ENCODE data around the gene INHA.

INHA gene

DNA sequence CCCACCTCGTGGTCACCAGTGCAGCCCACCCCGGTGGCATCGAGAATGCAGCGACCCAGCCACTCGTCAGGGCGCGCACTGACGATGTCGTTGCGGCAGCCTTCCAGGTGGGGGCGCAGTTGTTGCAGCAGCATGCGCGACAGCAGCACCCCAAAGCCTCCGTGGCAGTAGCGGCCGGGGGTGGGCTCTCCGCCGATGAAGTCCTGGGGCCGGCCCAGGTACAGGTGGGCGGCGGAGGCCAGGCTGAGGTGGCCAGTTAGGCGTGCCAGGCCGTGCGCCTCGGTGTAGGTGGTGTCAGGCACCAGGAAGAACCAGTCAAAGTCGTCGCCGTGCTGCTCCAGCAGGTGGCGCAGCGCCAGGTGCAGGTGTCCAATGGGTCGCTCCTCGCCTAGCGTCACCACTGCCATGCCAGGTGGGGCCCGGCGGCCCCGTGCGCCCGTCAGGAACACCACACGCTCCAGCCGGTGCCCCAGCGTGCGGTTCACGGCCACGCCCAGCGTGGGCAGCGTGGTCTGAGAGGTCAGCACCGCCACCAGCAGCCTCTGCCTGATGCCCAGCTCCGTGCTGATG lies 30.4 kb upstream of the INHA start:
- peak; percentile 77 to 83 for DNase-seq

DNA sequence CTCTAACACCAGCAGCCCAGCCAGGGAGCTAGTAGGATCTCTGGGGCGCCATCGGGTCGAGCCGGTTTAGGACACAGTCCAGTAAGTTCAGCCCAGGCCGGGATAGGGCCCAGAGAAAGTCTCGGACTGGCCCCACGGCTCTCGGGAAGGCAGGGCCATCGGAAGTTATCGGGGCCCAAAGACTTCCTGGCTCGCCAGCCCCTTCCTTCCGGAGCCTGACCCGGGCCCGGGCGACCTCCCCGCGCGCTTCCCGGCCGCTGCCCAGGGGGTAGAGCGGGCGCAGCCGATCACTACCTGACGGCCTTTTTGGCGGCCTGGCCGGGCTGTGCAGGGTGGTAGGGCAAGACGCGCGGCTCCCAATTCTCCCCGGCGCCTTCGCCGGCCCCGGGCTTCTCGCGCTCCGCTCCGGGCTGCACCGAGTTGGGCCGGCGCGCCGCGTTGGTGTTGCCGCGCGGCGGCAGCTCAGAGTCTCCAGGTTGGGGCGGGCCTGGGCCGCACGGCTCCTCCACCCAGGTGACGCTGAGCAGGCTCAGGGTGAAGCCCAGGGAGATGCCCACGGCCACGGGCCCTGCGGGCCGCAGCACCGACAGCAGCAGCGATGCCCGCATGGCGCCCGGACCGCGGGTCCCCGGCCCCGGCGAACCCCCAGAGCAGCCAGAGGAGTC lies 29.0 kb upstream of the INHA start:
- peak; percentile 16 to 33 for DNase-seq

DNA sequence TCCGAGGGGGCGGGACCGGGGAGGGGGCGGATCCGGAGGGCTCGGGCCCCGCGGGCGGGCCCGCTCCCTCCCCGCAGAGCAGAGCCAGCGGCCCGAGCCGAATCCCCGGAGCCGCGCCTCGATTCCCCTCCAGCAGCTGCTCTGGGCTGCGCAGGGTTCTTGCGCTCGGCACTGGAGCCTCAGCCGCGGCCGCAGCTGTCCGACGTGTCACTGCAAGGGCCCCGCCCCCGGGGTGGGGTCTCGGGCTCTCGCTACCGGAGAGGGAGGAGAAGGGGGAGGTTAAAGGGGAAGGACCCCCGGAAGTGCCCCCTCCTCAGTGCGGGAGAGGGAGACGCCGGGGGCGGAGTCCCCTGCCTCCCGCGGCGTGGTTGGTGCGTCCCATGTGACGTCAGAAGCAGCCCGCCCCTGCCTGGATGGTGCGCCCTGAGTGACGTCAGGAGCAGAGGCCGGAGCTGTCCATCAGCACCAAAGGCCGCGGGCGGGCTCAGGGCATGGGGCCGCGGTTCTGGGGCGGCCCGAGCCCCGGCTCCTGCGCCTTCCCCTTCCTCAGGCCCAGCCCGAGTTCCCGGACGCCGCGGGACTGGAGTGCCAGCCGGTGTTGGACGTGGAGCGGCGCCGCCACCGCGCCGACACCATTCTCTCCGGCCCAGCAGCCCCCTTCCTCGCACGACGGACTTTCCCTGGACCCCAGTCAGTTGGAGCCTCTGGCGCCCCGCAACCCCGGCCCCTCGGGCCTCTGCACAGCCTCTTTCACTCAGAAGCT lies 28.3 kb upstream of the INHA start, which contains the start of the genes CHPF and TMEM198:
CHPF (minus strand) TSS at position 214 of the 763 bp plus-strand sequence. CDS start 271 bp downstream, outside the sequence.
TMEM198 (plus strand) TSS at position 433 of the 763 bp plus-strand sequence. CDS start 700 bp downstream, outside the sequence.
- peak; percentile 98 to 99 for DNase-seq

DNA sequence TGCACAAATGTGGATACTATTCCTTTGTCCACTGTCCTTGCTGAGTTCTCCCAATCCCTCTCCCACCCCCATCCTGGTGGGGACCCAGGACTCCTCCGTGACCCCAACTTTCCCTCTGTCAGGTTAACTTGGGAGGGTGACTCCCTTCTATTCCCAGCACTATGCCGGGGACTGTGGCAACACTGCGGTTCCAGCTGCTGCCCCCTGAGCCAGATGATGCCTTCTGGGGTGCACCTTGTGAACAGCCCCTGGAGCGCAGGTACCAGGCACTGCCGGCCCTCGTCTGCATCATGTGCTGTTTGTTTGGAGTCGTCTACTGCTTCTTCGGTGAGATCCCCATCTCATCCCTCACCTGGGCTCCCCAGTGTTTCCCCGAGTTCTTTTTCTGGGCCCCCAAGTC lies 27.5 kb upstream of the INHA start:
- no peak for DNase-seq

- no peak for DNase-seq
Observed at GRCh38 chr2:219545295-219545942, 26.7 kb upstream of the INHA start.

- no peak for DNase-seq
Observed at GRCh38 chr2:219545943-219546352, 26.2 kb upstream of the INHA start.

GRCh38 chr2:219547621-219548020 lies 24.5 kb upstream of the INHA start:
- no peak for DNase-seq

DNA sequence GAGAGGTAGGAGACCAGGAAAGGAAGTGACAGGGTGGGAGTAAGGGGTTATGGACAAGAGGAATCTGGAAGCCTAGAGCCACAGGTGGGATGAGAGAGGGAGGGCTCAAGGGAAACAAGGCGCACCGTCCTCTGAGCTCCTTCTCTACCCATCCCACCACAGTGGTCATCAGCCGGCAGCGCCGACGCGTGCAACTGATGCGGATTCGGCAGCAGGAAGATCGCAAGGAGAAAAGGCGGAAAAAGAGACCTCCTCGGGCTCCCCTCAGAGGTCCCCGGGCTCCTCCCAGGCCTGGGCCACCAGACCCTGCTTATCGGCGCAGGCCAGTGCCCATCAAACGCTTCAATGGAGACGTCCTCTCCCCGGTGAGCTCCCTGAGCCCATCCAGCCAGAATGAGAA lies 23.1 kb upstream of the INHA start:
- DNase-seq: no peak

DNA sequence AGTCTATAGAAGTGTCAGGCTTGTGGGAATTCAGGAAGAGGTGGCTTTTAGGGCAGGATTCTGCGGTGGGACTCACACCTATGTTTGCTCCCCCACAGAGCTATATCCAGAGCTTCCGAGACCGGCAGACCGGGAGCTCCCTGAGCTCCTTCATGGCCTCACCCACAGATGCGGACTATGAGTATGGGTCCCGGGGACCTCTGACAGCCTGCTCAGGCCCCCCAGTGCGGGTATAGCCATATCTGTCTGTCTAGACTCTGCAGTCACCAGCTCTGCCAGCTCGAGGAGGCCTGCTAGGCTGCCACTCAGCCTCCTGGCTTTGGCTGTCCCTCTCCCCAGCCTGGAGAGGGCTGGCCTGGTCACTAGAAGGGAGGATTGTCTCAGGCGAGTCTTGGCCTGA lies 22.5 kb upstream of the INHA start:
- no peak for DNase-seq

DNA sequence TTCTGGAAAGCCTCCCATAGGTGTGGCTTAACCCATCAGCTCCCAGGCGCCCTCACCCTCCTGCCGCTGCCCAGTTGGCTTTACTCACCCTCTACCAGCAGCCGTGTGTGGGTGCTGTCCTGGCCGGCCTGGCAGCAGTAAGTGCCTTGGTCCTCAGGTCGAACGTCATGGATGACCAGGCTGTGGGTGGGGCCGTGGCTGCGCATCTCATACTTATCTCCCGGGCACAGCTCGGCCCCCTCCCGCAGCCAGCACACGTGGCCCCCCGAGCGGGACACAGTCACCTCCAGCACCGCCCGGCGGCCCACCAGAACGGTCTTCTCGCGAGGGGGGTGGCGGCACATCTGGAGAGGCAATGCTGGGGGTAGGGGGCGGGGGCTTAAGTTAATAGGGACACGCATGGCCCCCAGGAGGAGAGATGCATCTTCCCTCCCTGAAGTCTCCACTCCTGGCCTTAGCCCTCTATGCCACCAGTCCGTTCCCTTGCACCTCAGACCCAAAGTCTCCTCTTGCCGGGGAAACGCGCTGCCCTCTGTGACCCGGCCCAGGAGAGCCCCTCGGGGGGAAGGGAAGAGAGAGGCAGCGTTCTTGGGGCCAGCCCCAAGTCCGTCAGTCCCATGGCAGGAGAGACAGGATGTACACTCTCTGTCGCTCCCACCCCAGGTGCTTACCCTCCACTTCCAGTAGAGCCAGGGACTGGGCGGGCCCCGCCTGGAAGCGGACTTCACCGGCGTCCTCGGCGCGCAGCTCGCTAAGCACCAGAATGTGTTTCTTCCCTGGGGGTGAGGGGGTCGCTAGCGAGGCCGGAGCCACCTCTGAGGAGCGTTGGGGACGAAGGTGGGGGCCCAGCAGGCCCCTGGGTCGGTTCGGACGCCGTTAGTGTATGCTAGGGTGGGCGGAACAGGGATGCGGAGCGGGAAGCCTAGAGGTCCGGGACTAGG lies 20.4 kb upstream of the INHA start:
- DNase-seq: peak; percentile 46 to 54

DNA sequence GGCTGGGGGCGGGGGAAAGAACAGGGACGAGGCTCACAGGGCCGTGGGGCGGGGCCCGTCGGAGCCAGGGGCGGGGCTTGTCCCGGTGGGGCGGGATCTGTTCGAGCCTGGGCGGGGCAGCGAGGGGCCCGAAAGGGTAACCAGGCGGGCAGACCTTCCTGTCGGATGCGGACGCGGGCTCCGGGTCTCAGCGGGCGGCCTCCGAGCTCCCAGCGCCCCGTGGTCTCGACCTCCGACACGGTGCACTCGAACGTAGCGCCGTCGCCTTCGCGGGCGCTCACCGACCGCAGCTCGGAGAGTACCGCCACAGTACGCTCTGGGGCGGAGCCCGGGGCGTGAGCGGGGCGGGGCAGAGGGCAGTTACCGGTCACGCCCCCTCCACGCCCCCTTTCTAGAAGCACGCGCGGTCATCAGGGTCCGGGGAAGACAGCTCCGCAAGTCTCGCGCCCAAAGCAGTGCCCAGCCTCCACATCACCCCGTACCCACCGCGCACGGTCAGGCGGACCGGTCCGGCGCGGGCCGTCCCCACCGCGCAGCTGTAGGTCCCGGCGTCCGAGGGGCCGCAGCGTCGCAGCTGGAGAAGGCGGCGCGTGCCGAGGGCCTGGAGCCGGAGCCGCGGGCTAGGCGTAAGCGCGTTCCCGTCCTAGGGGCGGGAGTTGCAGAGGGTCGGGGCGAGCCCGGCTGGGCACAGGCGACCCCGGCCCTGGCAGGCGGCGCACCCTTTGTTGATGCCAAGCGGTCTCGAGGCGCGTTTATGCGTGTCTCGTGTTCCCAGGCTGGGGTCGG lies 19.5 kb upstream of the INHA start:
- DNase-seq: peak; percentile 77 to 80

GRCh38 chr2:219553168-219553417 lies 19.0 kb upstream of the INHA start:
- no peak for DNase-seq

DNA sequence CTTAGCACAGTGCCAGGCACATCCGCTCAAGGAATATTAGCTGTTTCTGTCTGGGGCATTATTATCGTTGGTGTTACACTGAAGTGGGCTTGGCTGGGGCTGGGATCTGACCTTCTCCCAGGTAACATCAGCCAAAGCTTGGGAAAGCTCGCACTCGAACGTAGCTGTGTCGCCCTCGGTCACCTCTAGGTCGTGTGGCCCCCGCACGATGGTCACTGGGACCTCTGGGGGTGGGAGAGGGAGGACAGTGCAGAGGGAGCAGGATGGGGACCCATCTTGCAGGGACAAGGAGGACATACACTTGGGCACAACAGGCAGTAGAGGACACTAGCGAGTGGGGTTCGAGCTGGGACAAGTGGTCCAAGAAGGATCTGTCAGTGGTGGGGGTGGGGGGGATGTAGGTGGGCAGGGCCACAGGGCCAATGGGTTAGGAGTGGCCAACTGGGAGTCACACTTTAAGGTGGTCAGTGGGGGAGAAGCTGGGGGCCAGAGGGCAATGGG lies 18.6 kb upstream of the INHA start:
- DNase-seq: no peak

- DNase-seq: no peak
Observed at GRCh38 chr2:219554350-219554749, 17.8 kb upstream of the INHA start.

GRCh38 chr2:219555956-219556355 lies 16.2 kb upstream of the INHA start:
- DNase-seq: no peak

DNA sequence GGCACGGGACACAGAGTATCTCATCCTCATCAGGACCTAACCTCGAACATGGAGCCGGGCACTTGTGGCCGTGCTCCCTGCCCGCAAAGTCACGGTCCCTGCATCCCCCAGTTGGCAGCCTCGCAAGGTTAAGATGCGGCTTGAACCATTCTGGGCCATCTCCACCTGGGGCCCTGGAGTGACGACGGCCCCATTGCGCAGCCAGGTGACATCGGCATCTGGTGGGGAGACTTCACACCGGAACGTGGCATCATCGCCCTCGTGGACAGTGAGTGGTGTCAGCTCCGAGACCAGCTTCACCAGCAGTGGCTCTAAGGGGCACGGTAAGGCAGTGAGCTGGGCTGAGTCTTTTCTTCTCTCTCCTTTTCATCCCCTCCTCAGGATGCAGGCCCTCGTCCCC lies 15.7 kb upstream of the INHA start:
- DNase-seq: no peak

DNA sequence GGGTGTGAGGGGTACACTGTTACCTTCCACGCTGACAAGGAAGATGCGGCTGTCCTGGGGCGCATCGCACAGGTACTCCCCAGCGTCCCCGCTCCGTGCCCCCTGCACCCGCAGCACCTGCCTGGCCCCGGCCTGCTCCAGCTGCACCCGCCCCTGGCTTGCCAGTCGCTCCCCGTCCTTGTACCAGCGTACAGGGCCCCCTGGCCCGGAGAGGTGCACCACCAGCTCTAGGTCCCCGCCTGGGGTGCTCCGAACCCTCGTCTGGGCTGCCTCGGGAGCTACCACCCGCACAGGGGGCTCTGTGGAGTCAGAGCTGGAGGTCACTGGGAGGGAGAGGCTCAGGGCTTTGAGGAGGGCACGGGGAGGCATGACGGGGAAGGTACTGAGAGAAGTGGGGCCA lies 14.8 kb upstream of the INHA start:
- no peak for DNase-seq

DNA sequence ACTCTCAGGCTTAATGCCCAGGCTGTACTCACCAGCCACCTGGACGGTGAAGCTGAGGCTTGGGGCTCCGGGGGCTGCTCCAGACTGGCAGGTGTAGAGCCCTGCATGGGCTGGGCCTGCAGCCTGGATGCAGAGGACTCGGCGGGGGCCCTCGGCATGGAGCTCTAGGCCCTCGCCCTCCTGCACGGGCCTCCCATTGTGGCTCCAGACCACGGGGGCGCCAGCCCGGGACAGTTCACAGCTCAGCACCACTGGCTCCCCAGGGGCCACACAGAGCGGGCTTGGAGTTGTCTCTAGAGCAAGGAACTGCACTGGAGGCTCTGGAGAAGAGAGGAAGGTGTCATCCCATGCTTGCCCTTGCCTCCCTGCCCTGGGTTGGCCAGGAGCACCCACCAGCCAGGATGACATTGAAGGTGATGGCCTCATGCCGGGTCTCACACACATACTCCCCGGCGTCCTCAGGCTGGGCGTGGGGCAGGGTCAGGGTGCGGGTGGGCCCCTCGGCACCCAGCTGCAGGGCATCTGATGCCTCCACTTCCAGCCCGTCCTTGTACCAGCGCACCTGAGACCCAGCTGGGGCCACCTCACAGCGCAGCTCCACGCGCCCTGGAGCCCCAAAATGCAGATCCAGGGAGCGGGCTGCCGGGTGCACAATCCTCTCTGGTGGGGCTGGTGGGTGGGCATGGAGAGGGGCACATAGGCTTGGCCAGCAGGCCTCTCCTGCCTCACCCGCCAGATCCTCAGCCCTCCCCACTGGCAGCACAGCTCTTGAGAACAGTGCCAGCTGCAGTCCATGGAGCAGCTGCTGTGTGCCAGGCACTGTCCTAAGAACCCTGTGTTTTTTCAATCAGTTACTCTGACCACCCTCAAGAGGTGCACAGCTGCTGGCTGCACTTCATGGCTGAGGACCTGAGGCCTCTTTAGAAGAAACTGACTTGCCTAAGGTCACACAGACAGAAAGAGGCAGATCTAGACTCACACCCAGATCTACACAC lies 14.0 kb upstream of the INHA start:
- DNase-seq: no peak

- DNase-seq: no peak
Observed at GRCh38 chr2:219559156-219559915, 12.8 kb upstream of the INHA start.
